Body of pancreas (tissue), 4 donors: Measurements from ENCODE around the gene PCSK1N.

Source experiments
- CTCF ChIP-seq, 7 experiments: fragments of 450-650 bp in 4 of 7; fragments of 200-600 bp in 3 of 7; sonication (generic) in 3 of 7; IDR thresholded peaks; one replicate each; pipeline ENCODE4 v1.5.1; 2016 to 2019; ENCODE audit warnings: antibody characterized with exemption in 7 of 7
- POLR2A ChIP-seq, 3 donors: fragments of 450-650 bp; IDR thresholded peaks; one replicate each; pipeline ENCODE4 v1.6.1; 2016; ENCODE audit warnings: antibody characterized with exemption in 3 of 3, mild to moderate bottlenecking in 2 of 3

GRCh38 chrX:48785540-48786214 lies 49.7 kb downstream of the PCSK1N start:
- TF ChIP-seq CTCF (IDR thresholded peaks at IDR 0.05) (no peak), POLR2A (IDR thresholded peaks at IDR 0.05) (no peak)
